NCI-H146 treated with DMSO at 0.1 percent for 48 hours (cell line): ENCODE data around the gene ABCF3.
"Not testable (repeated sequence)": the region's sequence is repeated elsewhere in the genome, so short reads cannot be mapped to it uniquely, and the experiment has no call there.

Source experiments
- DNase-seq: peaks from one replicate; lab custom pipeline; 2025; ENCODE audit not compliant: unreplicated experiment; lab: John Stamatoyannopoulos, UW

The ABCF3 gene, protein sequence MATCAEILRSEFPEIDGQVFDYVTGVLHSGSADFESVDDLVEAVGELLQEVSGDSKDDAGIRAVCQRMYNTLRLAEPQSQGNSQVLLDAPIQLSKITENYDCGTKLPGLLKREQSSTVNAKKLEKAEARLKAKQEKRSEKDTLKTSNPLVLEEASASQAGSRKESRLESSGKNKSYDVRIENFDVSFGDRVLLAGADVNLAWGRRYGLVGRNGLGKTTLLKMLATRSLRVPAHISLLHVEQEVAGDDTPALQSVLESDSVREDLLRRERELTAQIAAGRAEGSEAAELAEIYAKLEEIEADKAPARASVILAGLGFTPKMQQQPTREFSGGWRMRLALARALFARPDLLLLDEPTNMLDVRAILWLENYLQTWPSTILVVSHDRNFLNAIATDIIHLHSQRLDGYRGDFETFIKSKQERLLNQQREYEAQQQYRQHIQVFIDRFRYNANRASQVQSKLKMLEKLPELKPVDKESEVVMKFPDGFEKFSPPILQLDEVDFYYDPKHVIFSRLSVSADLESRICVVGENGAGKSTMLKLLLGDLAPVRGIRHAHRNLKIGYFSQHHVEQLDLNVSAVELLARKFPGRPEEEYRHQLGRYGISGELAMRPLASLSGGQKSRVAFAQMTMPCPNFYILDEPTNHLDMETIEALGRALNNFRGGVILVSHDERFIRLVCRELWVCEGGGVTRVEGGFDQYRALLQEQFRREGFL

DNA sequence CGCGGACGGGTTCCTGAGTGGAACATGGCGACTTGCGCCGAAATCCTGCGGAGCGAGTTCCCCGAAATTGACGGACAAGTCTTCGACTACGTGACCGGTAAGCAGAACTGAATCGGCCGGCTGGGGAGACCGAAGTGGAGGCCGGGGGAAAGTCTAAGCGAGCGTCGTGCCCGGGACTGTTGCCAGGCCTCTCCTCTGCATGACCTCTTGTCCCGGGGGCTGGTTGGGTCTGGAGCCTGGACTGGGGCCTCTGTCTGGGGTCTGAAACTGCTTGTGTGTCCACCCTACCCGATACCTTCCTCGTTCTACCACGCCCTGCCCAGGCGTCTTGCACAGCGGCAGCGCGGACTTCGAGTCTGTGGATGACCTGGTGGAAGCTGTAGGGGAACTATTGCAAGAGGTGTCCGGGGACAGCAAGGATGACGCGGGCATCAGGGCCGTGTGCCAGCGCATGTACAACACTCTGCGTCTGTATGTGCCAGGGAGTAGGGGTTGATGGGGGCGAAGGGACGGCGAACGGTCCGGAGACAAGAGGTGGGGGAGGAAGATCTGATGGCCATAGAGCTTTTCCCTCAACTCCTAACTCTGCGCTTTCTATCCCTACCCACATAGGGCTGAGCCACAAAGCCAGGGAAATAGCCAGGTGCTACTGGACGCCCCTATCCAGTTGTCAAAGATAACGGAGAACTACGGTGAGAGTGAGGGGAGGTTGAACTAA lies at the start of gene ABCF3:
ABCF3 (plus strand) TSS at position 16 of the 718 bp plus-strand sequence; CDS start at position 25, 9 bp downstream.
- DNase-seq, result peak; percentile 49

- DNase-seq, result no peak
Observed at GRCh38 chr3:184140436-184140835, 45.6 kb upstream of the ABCF3 start.

DNA sequence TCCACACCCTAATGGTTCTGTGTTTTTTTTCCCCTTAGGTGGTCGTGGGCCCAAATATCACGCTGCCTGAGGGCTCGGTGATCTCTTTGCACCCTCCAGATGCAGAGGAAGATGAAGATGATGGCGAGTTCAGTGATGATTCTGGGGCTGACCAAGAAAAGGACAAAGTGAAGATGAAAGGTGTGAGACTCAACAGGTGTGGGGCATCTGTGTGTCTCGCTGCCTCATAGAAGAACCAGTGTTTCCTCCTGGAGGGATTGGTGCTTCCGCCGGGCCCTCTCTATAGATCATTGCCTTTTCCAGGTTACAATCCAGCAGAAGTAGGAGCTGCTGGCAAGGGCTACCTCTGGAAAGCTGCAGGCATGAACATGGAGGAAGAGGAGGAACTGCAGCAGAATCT lies 43.8 kb upstream of the ABCF3 start:
- DNase-seq, result no peak

DNA sequence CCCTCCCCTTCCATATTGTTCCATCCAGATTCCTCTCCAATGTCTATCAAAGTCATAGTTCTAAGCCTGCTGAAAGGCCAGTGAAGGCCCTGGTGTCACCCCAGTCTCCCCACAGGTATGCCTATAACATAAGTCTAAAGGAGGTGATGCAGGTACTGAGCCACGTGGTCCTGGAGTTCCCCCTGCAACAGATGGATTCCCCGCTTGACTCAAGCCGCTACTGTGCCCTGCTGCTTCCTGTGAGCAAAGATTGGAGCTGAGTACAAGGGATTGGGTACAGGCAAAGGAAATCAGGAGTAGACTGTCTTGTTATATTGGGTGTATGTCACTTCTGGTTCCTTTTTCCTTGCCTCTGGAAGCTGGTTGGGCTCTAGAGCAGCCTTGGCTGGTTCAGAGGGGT lies 42.7 kb upstream of the ABCF3 start:
- DNase-seq, result no peak

GRCh38 chr3:184144505-184144904 lies 41.5 kb upstream of the ABCF3 start:
- DNase-seq, result no peak

- peak; percentile 20 for DNase-seq
Observed at GRCh38 chr3:184145111-184145524, 40.9 kb upstream of the ABCF3 start.

DNA sequence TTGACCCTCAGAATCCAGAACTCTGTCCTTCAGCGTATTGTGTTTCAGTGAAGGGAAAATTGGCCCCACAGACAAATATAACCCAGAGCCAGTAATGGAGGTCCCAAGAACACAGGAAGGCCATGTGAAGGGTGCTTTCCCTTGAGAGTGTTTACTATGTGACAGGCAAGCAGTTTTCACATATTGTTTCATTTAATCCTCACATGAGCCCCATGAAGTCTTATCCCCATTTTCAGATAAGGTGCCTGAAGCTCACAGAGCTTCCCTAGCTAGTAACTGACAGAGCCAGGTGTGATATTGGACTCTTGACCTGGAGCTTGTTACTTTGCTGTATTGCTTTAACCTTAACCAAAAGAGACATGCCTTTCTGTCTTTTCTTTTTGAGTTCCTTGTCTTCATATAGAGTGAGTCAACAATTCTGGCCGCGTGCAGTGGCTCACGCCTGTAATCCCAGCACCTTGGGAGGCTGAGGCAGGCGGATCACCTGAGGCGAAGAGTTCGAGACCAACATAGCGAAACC lies 40.2 kb upstream of the ABCF3 start:
- no peak for DNase-seq

DNA sequence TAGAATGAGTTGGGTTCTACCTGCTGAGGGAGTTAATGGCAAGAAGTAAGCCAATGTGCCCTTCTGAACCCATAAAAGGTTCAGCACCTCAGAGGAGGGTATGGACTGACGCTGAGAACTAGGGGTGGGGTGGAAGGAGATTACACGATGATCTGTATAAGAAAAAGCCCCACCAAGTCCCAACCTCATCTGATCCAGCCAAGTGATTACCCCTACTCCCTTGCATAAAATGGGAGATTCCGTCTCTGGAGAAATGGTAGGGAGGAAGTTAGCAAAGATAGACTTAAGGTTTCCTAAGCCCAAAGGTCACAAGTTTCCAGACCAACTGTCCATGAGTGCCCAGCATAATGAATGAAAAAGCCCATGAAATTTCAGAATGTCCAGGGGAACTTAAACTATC lies 37.9 kb upstream of the ABCF3 start:
- no peak for DNase-seq

DNA sequence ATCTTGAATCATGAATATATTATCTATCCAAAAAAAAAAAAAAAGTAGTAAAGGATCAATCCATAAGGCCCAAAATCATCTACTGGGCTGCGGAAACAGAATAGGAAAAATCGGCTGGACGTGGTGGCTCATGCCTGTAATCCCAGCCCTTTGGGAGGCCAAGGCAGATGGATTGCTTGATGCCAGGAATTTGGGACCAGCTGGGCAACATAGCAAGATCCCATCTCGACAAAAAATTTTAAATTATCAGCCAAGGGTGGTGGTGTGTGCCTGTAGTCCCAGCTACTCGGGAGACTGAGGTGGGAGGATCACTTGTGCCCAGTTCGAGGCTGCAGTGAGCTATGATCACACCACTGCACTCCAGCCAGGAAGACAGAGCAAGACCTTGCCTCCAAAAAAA lies 36.9 kb upstream of the ABCF3 start:
- no peak for DNase-seq

GRCh38 chr3:184149770-184150169 lies 36.2 kb upstream of the ABCF3 start:
- not testable (repeated sequence) for DNase-seq

GRCh38 chr3:184154885-184155643 lies 30.9 kb upstream of the ABCF3 start, which contains the start of gene DVL3:
Gene DVL3 (plus strand): TSS chr3:184155377. CDS start chr3:184155636, 259 bp downstream.
- DNase-seq, result peak; percentile 84

DNA sequence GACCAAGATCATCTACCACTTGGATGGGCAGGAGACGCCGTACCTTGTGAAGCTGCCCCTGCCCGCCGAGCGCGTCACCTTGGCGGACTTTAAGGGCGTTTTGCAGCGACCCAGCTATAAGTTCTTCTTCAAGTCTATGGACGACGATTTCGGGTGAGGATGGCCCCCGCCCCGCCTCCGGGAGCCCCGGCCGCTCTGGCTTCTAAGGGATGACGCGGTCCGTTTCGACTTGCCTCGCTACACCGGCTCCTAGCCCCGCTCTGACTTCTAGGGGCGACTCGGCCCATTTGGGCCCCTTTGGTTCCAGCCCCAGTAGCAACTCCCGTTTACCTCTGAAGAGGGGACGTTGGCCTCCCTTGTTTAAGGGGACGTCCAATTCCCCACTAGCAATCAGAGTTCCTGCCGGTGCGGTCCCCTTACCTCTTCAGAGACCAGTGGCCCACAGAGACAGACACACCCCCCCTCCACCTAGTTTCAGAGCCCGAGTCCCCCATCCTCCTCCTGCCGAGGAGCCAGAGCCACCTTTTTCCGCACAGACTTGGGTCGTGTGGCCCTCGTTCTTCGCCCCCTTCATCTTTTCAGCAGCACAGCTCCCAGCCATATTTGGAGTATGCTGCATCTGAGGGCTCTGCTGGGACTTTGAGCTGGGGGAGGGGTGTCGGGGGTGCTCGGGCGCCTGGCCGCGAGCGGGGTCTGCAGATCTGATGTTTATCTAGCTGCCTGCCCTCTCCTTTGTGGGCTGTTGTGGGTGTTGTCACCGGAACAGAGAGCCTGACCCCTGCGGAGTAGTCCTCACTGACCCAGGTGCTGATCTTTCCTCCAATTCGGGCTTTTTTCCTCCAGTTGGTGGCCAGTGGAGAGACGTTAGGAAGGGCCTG lies 30.1 kb upstream of the ABCF3 start:
- DNase-seq, result peak; percentile 67

DNA sequence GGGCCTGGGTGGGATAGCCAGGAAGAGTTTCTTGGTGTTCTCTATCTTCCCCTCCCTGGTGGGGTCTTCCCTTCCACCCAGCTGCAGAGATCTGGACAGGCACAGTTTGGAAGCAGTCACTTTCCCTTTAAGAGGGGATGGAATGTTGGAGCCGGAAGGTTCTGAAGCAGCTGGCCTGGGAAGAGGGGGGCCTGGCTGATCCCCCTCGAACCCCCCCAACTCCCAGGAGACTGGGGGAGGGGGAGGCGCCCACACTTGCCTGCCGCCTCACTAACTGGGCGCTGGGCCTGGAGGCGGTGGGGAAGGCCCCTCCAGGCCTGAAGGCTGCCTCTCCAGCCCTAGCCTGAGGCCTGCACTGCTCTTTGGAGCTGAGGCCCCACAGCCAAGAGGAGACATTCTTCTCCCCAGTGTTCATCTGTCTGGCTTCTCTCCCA lies 29.5 kb upstream of the ABCF3 start:
- DNase-seq, result no peak

DNA sequence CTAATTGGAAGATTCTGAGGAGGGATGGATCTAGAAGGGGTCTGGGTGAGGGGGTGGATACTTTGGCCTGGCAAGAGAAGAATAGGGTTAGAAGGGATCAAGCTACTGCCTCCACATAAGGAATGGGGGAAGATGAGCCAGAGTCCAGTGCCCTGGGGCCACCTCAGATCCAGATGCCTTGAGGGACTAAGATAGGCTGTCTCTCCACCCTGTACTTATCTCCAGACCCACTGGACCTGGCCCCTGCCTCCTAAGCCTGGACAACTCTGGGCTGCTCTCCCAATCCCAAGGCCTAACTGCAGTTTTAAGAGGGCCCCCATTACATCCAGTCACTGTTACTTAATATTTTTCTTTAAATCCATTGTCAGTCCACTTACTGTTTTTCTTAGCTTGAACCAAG lies 28.8 kb upstream of the ABCF3 start:
- no peak for DNase-seq

GRCh38 chr3:184158404-184158803 lies 27.6 kb upstream of the ABCF3 start:
- no peak for DNase-seq

- DNase-seq, result no peak
Observed at GRCh38 chr3:184160456-184160855, 25.5 kb upstream of the ABCF3 start.

DNA sequence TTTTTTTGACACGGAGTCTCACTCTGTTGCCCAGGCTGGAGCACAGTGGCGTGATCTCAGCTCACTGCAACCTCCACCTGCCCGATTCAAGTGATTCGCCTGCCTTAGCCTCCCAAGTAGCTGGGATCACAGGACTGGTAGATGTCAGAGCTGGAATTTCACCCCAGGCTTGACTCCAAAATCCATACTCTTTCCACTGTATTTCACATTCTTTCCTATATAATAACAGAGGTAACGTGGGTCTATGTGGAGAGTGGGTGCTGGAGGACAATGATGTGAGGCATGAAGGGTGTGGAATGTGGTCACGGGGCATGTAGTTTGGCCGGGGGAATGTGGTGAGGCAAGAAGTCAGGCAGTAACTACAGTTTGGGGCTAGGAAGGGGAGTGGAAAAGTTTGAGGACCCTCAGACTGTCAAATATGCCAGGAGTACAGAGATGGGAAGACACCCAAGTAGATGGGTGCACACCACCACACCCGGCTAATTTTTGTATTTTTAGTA lies 23.4 kb upstream of the ABCF3 start:
- DNase-seq, result not testable (repeated sequence)

- DNase-seq, result no peak
Observed at GRCh38 chr3:184164648-184165330, 21.2 kb upstream of the ABCF3 start.

GRCh38 chr3:184165543-184165942 lies 20.5 kb upstream of the ABCF3 start:
- DNase-seq, result no peak
